HL-60/S4 (cell line): Measurements from ENCODE around the gene TTC23.

Experiments
- in situ Hi-C: fragments of 300-500 bp; cut with MboI; formaldehyde crosslinking; loops from 2 replicates; pipeline ENCODE4 v1.14.3; 2022; ENCODE audit warnings: low sequenced_read_pairs

Gene TTC23

DNA sequence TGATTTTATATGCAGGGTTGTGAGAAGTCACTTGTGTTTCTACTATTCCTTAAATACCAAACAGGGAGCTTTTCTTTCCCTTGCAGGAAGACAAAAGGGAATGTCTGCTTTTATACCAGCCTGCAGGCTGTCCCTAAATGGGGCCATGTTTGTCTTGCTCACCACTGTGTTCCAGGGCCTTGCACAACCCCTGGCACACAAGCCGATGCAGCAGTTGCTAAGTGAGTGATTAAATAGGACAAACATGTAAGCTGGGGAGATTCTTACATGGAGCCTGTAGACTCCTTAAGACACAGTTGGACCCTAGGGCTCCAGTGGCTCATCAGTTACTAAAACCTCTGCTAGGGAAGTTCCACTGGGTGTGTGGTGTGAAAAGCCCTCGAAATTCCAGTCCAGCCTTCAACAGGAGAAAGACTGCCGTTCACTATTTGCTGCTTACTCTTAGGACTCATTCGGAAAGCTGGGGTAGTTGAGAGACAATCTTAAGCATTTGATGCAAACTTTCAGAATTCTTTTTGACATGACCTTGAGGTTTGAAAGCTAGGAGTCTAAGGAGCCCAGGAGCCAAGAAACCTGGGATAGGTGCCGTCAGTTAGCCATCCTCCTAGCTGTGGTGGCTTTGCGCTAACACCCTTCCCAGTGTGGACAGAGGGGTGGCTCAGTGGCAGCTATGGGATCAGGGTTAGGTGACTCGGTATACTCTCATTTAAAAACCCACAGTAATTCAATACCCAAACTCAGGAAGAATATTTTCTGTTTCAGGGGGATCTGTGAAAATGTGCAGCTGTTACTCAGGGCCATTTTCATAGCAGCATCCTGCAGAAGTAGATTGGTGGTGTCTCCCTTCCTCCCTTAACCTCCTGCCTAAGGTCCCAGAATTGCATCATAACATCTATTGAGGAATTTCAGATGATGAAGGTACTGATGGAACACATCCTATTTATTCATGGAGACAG lies 105.4 kb downstream of the TTC23 start:
- in situ Hi-C loops = no loop called here

DNA sequence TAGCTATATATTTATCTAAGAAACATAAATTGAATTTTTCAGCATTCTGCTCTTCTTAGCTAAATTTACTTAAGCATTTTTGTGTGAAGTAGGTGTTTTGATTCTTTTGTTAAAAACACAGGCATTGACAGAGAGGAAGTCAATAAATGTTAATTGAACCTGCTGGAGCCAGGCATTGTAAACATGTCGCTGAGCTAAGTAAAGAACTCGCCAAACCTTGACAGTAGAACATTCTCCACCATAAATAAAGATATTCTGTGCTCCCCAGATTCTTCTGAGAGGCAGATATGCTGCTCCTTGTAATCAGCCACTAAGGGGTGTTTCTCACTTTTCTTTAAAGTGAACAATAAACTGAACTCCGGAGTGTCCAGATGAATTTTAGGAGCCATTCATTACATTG lies 106.1 kb downstream of the TTC23 start:
- in situ Hi-C loops = no loop called here

DNA sequence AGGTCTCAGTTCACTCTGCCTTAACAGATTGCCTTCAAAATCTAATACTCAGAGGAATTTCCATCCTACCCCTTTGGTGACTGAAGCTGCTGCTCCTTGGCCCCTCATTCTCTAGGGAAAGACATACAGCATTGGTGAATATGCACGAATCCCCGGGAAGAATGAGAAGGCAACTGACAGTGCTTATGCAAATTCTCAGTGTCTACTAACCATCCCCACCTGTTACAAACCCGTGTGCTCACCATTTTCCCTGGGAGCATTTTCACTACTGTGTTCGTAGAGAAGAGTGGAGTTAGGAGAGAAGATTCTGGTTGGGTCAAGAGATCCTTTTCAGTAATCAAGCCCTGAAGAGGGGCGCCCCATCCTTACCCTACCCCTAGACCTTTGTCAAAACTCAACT lies 106.8 kb downstream of the TTC23 start:
- in situ Hi-C loops = no loop called here

DNA sequence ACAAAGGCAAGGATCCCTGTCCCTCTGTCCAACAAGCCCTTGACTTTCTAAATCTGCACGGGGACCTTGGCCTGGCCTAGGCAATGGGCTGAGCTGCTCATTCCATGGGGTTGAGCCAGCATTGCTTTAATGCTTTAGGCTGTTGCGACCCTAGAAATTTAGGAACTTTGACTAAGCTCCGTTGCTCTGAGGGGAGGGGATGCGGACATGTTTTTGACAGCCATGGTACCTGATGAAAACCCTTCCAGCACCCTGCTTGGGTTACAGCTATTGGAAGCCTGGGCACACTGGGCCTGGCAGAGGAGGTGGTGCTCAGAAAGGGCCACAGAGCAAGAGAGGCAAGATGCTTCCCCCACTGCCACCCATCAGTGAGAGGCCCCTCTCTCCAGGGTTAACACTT lies 107.4 kb downstream of the TTC23 start:
- in situ Hi-C loops = no loop called here

DNA sequence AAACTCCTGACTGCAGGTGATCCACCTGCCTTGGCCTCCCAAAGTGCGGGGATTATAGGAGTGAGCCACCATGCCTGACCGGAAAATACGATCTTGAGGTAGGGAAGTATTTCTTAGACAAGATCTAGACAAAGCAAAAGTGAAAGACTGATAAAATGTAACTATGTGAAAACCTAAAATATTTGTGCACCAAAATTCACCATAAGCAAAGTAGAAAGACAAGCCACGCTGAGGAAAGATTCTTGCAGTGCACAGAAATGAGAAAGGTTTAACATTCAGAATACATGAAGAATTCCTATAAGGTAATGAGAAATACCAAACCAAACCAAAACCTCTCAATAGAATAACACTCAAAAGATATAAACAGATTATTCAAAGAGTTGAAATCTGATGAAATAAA lies 108.8 kb downstream of the TTC23 start:
- in situ Hi-C loops = no loop called here

DNA sequence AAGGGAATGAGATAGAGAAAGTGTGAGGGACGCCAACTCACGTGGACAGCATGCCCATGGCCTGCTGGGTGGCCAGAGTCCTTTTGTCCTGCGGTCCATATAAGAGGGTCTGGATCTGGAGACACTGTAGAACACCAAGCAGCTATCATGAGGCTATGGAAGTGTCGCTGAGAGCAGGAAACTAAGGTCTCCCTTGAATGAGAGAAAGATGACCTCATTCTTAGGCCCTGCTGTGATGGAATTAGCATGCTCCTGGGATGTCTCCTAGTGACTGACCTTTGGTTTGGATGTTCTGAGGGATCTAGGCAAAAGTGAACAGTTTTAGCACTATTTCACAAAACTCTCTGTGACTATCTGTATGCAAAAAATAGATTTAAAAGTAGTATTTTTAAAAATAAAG lies 110.1 kb downstream of the TTC23 start:
- in situ Hi-C loops = no loop called here

DNA sequence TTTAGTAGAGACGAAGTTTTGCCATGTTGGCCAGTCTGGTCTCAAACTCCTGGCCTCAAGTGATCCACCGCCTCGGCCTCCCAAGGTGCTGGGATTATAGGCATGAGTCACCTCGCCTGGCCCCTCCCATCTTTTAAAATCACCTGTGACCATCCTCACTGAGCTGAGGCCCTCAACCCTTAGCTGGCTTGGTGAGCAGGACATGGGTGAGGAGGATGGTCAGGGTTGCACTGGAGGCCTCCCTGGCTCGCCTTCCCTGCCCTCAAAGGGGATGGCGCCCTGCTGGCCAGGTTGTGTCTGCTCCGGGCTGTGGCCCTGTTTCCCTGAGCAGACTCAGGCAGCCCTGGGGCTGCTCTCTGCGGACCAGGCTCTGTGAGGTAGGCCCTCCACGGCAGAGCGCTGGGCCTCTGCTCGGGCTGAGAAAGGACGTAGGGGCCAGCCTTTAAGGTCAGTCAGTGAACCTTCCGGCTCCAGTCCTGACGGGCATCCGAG lies 110.8 kb downstream of the TTC23 start:
- in situ Hi-C loops = no loop called here

DNA sequence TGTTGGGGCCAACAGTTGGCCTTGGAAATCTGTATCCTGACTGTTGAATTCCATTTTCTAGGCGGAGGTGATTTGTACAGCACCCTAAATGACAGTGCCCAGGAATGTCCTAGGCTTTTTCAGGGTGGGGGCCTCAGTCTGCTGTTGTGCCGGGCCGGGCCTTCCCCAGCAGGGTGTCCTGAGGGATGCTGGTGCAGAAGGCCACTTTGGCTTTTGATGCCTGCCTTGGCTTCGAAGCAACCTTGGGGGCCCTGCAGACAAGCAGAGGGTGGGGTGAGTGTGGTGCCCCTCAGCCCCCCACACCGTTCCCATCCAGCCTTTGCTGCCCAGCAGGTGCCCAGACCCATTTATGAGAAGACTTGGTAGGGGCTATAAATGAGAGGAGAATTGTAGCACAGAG lies 111.5 kb downstream of the TTC23 start:
- in situ Hi-C loops = no loop called here

DNA sequence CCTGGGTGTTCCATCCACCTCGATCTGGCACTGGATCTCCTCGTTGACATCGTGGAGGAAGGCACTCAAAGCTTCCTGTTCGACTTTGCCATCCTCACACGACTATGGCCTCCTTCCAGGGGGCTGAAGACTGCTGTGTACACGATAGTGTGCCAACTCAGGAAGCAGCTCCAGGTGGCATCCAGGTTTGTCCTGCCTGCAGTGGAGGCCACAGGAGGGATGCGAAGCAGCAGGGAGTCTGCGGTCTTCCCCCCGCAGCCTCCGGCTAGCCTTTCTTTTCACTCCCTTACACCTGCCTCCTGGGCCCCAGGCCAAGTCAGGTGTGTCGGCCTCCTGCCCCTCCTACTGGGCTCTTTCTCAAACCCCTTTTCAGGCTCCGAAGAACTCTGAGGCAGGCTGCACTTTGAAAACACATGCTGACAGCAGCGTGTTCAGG lies 112.3 kb downstream of the TTC23 start:
- in situ Hi-C loops = no loop called here

DNA sequence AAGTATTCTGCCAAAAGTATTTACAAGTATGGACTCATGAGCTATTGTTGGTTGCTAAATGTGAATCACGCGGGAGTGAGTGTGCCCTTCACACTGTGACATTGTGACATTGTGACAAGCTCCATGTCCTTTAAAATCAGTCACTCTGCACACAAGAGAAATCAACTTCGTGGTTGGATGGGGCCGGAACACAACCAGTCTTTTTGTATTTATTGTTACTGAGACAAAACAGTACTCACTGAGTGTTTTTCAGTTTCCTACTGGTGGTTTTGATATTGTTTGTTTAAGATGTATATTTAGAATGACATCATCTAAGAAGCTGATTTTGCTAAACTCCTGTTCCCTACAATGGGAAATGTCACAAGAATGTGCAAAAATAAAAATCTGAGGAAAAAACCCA lies 114.2 kb downstream of the TTC23 start:
- in situ Hi-C loops = no loop called here

DNA sequence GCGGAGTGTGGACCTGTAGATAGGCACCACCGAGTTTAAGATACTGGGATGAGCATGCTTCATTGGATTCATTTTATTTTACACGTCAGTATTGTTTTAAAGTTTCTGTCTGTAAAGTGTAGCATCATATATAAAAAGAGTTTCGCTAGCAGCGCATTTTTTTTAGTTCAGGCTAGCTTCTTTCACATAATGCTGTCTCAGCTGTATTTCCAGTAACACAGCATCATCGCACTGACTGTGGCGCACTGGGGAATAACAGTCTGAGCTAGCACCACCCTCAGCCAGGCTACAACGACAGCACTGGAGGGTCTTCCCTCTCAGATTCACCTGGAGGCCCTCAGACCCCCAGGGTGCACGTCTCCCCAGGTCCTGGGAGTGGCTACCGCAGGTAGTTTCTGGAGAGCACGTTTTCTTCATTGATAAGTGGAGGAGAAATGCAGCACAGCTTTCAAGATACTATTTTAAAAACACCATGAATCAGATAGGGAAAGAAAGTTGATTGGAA lies 115.0 kb downstream of the TTC23 start:
- in situ Hi-C loops = no loop called here

DNA sequence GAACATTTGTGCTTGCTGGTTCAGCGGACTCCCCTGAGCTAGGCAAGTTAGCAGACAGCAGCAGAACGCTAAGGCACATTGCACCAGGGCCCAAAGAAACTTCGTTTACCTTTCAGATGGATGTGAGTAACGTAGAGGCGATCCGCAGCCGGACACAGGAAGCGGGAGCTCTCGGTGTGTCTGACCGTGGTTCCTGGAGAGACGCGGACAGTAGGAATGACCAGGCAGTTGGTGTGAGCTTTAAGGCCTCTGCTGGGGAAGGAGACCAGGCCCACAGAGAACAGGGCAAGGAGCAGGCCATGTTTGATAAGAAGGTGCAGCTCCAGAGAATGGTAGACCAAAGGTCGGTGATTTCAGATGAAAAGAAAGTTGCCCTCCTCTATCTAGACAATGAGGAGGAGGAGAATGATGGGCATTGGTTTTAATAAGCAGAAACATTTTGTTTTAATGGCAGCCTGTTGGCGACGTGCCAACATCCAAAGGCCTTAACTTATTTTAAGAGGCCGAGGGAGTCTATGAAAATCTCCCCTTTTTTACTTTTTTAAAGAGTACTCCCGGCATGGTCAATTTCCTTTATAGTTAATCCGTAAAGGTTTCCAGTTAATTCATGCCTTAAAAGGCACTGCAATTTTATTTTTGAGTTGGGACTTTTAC lies 116.6 kb downstream of the TTC23 start:
- in situ Hi-C loops = no loop called here

DNA sequence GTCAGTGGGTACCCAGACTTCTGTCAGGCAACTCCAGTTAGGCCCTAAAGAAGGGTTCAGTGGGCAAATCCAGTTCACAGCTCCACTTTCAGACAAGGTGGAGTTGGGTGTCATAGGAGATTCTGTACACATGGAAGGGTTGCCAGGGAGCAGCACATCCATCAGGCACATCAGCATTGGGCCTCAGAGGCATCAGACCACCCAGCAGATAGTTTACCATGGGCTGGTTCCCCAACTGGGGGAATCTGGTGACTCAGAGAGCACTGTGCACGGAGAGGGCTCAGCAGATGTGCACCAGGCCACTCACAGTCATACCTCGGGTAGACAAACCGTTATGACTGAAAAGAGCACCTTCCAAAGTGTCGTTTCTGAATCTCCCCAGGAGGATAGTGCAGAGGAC lies 117.3 kb downstream of the TTC23 start:
- in situ Hi-C loops = no loop called here

DNA sequence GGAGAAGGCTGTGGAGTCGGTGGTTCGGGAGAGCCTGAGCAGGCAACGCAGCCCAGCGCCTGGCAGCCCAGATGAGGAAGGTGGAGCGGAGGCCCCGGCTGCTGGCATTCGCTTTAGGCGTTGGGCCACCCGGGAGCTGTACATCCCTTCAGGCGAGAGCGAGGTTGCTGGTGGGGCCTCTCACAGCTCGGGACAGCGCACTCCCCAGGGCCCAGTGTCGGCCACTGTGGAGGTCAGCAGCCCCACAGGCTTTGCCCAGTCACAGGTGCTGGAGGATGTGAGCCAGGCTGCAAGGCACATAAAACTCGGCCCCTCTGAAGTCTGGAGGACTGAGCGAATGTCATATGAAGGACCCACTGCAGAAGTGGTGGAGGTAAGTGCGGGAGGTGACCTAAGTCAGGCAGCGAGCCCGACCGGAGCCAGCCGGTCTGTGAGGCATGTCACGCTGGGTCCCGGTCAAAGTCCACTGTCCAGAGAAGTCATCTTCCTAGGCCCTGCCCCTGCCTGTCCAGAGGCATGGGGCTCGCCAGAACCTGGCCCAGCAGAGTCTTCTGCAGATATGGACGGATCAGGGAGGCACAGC lies 117.8 kb downstream of the TTC23 start:
- in situ Hi-C loops = no loop called here

DNA sequence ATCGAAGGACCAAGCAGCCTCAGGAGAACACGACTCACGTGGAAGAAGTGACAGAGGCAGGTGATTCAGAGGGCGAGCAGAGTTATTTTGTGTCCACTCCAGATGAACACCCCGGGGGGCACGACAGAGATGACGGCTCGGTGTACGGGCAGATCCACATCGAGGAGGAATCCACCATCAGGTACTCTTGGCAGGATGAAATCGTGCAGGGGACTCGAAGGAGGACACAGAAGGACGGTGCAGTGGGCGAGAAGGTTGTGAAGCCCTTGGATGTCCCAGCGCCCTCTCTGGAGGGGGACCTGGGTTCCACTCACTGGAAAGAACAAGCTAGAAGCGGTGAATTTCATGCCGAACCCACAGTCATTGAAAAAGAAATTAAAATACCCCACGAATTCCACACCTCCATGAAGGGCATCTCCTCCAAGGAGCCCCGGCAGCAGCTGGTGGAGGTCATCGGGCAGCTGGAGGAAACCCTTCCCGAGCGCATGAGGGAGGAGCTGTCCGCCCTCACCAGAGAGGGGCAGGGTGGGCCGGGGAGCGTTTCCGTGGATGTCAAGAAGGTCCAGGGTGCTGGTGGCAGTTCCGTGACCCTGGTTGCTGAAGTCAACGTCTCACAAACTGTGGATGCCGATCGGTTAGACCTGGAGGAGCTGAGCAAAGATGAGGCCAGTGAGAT lies 118.5 kb downstream of the TTC23 start:
- in situ Hi-C loops = no loop called here

DNA sequence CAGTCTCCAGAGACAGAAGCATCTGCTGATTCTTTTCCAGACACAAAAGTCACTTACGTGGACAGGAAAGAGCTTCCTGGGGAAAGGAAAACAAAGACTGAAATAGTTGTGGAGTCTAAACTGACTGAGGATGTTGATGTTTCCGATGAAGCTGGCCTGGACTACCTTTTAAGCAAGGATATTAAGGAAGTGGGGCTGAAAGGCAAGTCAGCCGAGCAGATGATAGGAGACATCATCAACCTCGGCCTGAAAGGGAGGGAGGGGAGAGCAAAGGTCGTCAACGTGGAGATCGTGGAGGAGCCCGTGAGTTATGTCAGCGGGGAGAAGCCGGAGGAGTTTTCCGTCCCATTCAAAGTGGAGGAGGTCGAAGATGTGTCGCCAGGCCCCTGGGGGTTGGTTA lies 119.1 kb downstream of the TTC23 start:
- in situ Hi-C loops = no loop called here

DNA sequence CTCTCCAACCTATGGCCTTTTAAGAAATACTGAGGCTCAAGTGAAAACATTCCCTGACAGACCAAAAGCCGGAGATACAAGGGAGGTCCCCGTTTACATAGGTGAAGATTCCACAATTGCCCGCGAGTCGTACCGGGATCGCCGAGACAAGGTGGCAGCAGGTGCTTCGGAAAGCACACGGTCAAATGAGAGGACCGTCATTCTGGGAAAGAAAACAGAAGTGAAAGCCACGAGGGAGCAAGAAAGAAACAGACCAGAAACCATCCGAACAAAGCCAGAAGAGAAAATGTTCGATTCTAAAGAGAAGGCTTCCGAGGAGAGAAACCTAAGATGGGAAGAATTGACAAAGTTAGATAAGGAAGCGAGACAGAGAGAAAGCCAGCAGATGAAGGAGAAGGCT lies 119.7 kb downstream of the TTC23 start:
- in situ Hi-C loops = no loop called here

DNA sequence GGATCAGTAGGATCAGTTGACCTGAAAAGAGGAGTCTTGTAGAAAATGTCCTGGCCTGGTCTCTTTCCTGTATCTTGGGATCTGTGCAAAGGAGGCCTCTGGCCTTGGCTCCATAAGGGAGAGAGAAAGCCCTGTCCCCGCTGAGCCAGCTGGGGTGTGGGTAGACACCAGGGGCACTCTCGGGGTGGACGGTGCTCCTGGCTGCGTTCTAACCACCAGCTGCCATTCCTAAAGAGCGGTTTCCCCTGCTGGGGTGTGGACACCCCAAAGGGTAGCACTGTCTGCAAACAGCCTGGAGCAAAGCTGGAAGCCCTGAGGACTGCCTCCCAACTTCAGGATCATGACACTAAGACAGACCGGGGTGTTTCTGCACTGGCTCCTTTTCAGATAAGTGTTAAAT lies 121.0 kb downstream of the TTC23 start:
- in situ Hi-C loops = no loop called here

DNA sequence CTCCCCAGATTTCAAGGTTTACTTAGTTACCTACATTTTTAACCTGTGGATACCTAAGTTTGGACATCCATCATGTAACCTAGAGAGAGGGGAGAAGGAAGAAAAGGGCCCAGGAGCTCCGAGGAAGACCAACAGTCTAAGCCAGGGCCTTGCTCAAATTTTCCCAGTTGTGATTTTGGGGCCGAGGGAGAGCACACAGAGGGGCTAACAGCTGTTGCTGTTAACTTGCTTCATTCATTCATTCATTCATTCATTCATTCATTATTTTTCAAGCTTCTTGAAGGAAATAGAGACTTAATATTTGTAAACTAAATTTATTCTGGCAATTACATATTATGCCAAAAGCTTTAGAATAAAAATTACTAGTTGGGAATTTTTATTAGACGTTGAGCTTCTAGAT lies 121.6 kb downstream of the TTC23 start:
- in situ Hi-C loops = no loop called here

DNA sequence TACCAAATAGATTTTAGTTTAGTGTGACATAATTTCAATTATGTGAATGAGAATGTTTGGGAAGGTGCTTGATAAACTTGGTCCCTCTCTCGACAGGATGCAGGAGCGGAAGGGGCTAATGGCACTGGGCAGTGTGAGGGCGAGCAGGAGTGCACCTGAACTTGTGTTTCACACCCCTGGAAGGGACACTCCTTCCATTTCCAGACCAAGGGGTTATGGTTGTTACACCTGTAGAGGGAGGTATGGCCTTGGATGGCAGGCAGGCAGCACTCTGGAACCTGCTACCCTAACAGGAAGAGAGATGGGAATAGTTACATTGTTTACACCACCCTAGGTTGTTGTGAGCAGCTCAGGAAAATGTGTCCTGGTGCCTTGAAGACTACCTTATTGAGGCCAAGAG lies 122.5 kb downstream of the TTC23 start:
- in situ Hi-C loops = no loop called here

DNA sequence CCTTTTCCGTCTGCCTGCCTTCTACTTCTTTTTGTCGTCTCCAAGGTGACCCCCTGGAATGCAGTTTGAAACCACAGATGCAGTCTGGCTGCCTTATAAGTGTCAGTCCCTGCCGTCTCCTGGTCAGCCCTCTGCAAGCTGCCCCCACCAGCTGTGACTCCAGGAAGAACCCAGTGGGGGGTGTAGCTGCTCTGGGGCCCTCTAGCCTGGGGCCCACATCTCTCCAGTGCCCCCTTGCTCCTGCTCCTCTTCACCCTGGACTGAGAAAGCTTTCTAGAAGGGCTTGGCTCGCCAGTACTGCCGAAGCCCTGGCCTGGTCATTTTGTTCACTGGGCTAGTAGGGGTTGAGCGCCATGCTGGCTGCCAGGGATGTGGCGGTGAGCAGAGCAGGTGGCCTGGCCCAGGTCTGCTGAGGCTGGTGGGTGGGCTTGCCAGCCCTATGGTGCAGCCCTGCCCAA lies 123.2 kb downstream of the TTC23 start:
- in situ Hi-C loops = no loop called here
